NCI-H2081 treated with DMSO at 0.1 percent for 48 hours (cell line): ENCODE measurements around the gene DPT.

Source experiments
- DNase-seq: peaks from one replicate; lab custom pipeline; 2025; lab: John Stamatoyannopoulos, UW

DPT gene

DNA sequence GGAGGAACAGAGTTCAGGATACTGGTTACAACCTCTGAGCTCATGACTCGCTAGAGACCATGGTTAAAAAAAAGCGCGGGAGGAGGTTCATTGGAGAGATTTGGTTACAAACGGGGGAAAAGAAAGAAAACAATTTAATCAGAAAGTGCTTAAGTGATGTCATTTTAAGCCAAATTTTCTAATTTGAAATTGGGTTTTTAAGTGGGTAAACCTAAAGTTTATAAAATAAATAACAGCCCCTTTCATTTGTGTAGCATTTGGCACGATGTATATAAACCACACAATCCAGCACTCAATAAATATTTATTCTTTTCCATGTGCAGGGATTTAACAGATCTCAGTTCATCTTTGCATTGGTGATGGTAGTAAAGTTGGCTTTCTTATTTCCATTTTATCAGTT is 7.0 kb upstream of the DPT start:
- no peak for DNase-seq

GRCh38 chr1:168734946-168735345 is 5.9 kb upstream of the DPT start:
- no peak for DNase-seq

DNA sequence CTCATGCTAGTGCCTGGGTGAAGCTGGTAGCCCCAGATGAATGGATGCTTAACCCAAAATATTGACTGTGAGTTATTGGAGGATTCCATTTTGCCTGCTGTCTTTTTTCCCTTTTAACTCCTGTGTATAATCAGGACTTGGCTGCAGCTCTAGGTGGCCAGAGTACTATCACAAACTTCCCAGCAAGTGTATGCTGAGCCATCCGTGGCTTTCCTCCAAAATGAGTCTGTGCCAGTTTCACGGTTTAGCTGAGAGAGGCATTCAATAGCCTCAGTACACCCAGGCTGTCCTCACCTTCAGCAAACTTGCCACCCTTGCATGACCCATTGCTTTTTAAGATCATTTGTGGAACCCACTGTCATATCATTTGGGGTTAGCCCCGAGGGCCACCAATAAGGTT is 5.3 kb upstream of the DPT start:
- DNase-seq = no peak

- no peak for DNase-seq
Observed at GRCh38 chr1:168733241-168733640, 4.2 kb upstream of the DPT start.

- DNase-seq = no peak
Observed at GRCh38 chr1:168732736-168733135, 3.7 kb upstream of the DPT start.

DNA sequence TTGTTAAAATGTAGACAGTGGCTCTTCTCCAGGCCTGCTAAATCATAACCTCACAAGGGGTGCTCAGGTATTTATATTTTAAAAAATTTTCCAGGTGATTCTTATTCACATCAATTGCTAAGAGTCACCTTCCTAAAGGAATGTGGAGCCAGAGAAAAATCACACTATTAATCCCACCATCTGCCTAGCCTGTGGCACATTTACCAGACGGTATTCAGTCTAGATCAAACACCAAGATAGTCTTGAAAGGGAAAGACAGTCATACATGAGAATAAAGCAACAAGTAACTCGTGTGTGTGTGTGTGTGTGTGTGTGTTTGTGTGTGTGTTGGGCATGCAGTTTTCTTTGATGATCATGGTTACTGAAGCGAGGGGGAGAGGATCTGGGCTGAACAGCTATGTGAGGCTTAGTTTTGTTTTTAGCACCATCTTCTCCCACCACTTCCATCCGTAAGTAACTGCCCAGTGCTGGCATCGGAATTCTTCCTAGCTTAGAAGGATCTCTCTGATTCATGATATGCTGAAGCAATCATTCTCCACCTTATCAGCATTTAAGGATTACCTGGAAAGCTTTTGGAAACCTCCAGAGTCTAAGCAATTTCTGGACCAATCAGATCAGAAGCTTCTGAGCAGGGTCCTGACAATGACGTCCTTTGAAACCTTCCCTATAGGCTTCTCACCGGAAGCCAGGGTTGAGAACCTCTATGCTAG is 2.4 kb upstream of the DPT start:
- no peak for DNase-seq

DNA sequence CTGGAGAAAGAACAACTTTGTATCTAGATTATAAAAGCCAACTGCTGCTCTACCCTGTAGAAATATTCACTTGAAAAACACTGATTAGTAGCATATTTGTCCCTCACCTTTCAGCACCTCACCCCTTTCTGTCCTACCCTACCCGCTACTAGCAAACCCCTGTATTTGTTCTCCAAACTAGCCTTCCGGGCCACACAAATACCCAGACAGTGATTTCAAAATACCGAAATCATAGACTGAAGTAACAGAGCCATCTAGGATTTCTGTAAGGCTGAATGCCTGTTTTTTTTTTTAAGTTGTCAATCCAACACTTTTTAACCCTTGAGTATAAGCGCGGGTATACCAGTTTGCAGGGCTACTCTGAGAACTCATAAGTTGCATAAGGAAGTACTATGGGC is 398 bp upstream of the DPT start:
- DNase-seq = no peak

- DNase-seq = no peak
Observed at GRCh38 chr1:168726719-168727118, 2.3 kb downstream of the DPT start.

- no peak for DNase-seq
Observed at GRCh38 chr1:168726281-168726680, 2.7 kb downstream of the DPT start.

GRCh38 chr1:168725831-168726230 is 3.2 kb downstream of the DPT start:
- DNase-seq = no peak

- no peak for DNase-seq
Observed at GRCh38 chr1:168725060-168725459, 3.9 kb downstream of the DPT start.

GRCh38 chr1:168723000-168723399 is 6.0 kb downstream of the DPT start:
- DNase-seq = no peak

DNA sequence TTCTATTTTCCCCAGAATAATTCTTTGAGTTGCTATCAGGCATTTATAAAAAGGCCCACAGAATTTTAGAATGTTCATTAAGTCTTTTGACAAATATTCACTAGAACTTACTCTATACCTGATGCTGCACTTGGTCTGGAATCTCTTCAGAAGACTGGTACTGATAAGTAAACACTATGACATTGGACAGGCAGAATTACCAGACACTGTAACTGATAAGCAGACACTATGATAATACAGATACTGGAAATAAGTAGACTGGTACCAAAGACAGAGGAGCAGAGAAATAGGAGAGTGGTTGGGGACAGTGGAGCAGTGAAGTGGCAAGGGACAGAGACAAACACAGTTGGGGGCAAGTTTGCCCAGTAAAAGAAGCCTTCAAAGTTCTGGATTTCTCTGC is 8.2 kb downstream of the DPT start:
- no peak for DNase-seq

- DNase-seq = no peak
Observed at GRCh38 chr1:168719306-168720111, 9.5 kb downstream of the DPT start.

- DNase-seq = no peak
Observed at GRCh38 chr1:168717906-168718891, 10.8 kb downstream of the DPT start.

DNA sequence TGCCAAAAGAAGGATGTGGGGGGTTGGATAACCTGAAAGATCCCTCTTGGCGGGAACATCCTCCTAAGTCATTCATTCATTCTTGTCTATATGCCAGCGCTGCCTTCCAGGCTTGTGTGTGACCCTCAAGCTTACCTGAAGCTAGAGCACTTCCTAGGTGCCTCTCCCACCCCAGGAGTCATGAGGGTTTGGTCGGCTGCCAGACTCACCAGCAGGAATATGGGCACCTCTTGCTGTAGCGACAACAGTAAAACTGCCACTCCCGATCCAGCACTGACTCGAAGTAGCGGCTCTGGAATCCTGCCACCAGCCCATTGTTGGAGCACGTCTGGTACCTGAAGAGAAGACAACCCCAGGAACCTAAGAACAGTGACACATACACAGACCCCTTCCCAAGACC is 15.0 kb downstream of the DPT start:
- no peak for DNase-seq

GRCh38 chr1:168709405-168710363 is 19.3 kb downstream of the DPT start:
- no peak for DNase-seq

DNA sequence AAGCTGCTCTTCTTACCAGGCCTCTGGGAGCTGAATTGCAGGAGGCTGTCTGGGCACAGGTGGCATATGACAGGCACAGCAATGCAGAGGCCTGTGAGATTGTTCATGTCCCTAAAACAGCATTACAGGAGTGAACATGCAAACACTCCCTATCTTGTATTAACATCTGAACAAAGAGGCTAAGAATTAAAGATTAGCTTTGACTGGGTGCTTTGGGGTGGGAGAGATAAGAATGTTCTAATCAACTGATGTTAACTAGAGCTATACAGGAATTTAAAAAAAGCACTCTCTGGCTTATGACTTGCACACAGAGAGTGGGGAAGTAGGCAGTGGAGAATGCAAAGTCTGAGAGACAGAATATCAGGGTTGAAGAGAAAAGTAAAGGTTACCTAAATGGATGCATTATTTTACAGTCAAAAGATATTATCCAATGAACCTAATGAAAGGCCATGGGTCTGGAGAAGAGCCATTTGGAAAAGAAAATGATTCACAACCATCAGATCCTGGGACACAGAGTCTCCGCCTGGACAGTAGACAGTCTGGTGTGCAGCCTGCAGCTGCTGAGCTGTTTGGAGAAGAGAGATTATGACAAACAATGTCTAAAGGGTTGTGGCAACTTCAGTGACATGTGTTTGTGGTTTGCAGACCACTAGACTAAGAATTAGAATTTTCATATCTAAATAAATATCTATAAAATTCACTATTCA is 20.2 kb downstream of the DPT start:
- DNase-seq = no peak

DNA sequence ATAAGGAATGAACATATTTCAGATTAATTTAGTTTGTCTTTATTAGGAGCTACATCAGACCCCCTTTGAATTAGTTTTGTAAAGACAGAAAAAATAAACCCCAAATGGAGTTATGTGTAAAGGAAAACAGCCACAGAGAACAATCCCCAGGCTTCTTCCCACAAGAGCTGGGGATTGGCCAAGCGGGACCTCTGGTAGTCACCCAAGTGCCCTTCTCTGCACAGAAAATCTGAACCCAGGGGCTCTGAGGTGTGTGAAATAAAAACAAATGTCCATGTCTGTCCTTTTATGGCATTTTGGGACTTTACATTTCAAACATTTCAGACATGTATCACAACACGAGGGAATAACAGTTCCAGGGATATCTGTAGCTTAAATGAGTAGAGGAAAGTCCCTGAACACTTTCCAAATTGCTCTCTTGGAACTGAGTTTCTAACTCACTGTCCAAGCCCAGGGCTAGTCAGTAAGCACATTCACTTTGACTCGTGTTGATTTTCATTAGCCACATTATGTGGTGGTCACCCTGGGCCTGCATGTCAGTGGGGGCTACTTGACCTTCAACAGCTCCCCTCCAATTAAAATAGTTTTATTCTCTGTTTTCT is 22.5 kb downstream of the DPT start:
- DNase-seq = no peak

DNA sequence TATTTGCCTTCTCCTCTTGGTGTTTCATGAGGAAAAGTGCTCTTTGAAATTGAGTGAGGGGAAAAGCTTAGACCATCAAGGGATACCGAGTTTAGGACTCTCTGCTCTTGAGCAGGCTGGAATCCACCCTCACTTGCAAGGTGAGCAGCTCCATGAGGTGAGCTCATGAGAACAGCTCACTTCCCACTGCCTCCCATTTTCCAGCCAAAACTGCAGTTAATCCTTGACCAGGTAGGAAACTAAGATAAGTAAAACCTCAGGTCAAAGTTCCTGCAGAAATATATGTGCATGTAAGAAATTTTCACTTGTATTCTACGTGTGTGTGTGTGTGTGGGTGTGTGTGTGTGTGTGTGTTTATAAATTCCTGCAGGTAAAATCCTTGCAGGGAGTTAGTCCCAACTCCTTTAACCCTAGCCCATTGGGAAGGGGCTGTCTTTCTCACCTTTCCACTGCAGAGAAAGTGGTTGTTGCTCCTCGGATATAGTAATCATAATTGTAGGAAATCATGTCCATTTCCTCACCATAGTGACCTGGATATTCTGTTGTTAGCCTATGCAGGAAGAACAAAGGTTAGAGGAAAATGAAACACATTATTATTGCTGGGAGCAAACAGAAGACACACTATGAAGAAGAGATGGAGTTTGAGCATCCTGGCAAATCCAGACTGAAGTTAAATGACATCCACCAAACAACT is 28.3 kb downstream of the DPT start:
- no peak for DNase-seq
